ENCODE measurements around the gene TRIO. TPM values are rescaled to one million over a fixed set of nuclear protein-coding genes. Genes with fewer than 3 reads are reported as not detected.

TRIO gene
- polyA plus RNA-seq, 1 of the 3 experiments (the other 2 are of a cell fraction): 229 TPM

DNA sequence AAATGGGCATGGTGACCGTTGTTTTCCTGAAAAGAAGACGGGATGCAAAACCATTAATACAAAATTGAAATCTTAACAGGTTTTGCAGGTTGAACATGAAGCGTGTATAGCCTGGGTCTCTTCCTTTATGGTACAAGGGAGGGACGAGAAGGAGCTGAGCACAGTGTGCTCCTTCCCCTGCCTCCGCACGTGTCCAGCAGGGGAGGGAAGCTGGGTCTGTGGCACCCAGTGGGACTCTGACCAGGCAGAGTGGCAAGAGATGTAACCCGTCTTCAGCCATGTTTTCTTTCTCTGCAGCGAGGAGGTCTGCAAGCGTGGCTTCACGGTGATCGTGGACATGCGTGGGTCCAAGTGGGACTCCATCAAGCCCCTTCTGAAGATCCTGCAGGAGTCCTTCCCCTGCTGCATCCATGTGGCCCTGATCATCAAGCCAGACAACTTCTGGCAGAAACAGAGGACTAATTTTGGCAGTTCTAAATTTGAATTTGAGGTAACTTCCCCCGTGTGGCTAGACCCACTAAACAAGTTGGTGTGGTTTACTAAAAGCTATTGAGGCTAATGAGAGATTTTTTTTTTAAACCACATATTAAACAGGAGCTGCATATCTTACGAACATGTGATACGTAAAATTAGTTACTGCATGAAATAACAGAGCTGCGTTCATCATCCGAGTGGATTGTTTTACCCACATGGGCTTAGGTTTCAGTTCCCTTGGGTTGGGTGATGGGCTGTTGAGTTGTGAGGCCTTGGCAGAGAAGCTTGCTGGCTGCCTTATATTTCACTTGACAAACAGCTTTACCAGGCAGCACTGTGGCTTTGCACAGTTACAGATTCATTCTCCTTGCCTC, 143.7 kb downstream of the TRIO start:
- Histone ChIP-seq H3K9ac (no peak overlapping the region), H3F3A (replicated peaks; ENCODE audit: insufficient read depth) (peaks cover 4% of the 10 kb centered on the region), H2AFZ (ENCODE audit: low read depth) (no peak overlapping the region), H3K4me2 (no peak overlapping the region), H3K4me1 (ENCODE audit: control insufficient read depth in 1 of 2, insufficient read depth in 2 of 2, low read depth in 1 of 2, low read length in 1 of 2) (peaks cover 0 to 4% of the 10 kb centered on the region in 2 experiments; a peak in 2 of 4 replicates), H3K9me2 (no peaks in the 10 kb centered on the region), H3K9me3 (no peaks in the 10 kb centered on the region), H3K79me2 (ENCODE audit: insufficient read depth) (peaks cover 93% of the 10 kb centered on the region), H3K36me3 (replicated peaks in 1 of 2; ENCODE audit: control insufficient read depth in 1 of 2, insufficient read depth in 2 of 2, low read length in 1 of 2) (peaks cover 41 to 73% of the 10 kb centered on the region in 2 experiments), H3K4me3 (ENCODE audit: low read depth in 2 of 2, low read length in 1 of 2) (no peak overlapping the region), H4K20me1 (ENCODE audit: insufficient read depth) (peaks cover 48% of the 10 kb centered on the region), H3K27me3 (ENCODE audit: insufficient read depth) (no peaks in the 10 kb centered on the region), H3K27ac (ENCODE audit: low read depth in 2 of 2, low read length in 1 of 2) (no peak overlapping the region)
- 95% methylated on average over 15 of the region's 17 CpGs for WGBS (ENCODE audit: low lambda C conversion rate)
- TF ChIP-seq FOXM1 (IDR thresholded peaks at IDR 0.05; ENCODE audit: low read depth): no peak
- no peak for TF ChIP-seq RAD21 (IDR thresholded peaks at IDR 0.05; ENCODE audit: low read length)
- TF ChIP-seq FOSL2 (IDR thresholded peaks at IDR 0.05; ENCODE audit: borderline replicate concordance, low read depth): no peak
- no peak for TF ChIP-seq EP300 (IDR thresholded peaks at IDR 0.05; ENCODE audit: borderline replicate concordance in 1 of 2, low read depth in 1 of 2, low read length in 1 of 2)
- TF ChIP-seq CHD2 (IDR thresholded peaks at IDR 0.05; ENCODE audit: low read length, partially characterized antibody): no peak
- TF ChIP-seq, protein P1, sequence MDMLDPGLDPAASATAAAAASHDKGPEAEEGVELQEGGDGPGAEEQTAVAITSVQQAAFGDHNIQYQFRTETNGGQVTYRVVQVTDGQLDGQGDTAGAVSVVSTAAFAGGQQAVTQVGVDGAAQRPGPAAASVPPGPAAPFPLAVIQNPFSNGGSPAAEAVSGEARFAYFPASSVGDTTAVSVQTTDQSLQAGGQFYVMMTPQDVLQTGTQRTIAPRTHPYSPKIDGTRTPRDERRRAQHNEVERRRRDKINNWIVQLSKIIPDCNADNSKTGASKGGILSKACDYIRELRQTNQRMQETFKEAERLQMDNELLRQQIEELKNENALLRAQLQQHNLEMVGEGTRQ (IDR thresholded peaks at IDR 0.05; ENCODE audit: borderline replicate concordance, low read depth, low read length): no peak
- TF ChIP-seq, protein P2, sequence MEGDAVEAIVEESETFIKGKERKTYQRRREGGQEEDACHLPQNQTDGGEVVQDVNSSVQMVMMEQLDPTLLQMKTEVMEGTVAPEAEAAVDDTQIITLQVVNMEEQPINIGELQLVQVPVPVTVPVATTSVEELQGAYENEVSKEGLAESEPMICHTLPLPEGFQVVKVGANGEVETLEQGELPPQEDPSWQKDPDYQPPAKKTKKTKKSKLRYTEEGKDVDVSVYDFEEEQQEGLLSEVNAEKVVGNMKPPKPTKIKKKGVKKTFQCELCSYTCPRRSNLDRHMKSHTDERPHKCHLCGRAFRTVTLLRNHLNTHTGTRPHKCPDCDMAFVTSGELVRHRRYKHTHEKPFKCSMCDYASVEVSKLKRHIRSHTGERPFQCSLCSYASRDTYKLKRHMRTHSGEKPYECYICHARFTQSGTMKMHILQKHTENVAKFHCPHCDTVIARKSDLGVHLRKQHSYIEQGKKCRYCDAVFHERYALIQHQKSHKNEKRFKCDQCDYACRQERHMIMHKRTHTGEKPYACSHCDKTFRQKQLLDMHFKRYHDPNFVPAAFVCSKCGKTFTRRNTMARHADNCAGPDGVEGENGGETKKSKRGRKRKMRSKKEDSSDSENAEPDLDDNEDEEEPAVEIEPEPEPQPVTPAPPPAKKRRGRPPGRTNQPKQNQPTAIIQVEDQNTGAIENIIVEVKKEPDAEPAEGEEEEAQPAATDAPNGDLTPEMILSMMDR (IDR thresholded peaks at IDR 0.05): no peak
- TF ChIP-seq TCF12 (IDR thresholded peaks at IDR 0.05): no peak
- TF ChIP-seq SIN3A (IDR thresholded peaks at IDR 0.05; ENCODE audit: borderline replicate concordance, low read depth, low read length): no peak
- TF ChIP-seq, protein P3, sequence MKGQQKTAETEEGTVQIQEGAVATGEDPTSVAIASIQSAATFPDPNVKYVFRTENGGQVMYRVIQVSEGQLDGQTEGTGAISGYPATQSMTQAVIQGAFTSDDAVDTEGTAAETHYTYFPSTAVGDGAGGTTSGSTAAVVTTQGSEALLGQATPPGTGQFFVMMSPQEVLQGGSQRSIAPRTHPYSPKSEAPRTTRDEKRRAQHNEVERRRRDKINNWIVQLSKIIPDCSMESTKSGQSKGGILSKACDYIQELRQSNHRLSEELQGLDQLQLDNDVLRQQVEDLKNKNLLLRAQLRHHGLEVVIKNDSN (IDR thresholded peaks at IDR 0.05; ENCODE audit: borderline replicate concordance, low read depth): no peak
- TF ChIP-seq MXI1 (IDR thresholded peaks at IDR 0.05; ENCODE audit: low read depth, low read length): no peak
- TF ChIP-seq RXRA (IDR thresholded peaks at IDR 0.05; ENCODE audit: borderline replicate concordance, low read depth): no peak
- no peak for TF ChIP-seq GABPA (IDR thresholded peaks at IDR 0.05; ENCODE audit: low read depth)
- TF ChIP-seq GATA2 (CRISPR knock-in tag; IDR thresholded peaks at IDR 0.05): no peak
- TF ChIP-seq, protein P4, sequence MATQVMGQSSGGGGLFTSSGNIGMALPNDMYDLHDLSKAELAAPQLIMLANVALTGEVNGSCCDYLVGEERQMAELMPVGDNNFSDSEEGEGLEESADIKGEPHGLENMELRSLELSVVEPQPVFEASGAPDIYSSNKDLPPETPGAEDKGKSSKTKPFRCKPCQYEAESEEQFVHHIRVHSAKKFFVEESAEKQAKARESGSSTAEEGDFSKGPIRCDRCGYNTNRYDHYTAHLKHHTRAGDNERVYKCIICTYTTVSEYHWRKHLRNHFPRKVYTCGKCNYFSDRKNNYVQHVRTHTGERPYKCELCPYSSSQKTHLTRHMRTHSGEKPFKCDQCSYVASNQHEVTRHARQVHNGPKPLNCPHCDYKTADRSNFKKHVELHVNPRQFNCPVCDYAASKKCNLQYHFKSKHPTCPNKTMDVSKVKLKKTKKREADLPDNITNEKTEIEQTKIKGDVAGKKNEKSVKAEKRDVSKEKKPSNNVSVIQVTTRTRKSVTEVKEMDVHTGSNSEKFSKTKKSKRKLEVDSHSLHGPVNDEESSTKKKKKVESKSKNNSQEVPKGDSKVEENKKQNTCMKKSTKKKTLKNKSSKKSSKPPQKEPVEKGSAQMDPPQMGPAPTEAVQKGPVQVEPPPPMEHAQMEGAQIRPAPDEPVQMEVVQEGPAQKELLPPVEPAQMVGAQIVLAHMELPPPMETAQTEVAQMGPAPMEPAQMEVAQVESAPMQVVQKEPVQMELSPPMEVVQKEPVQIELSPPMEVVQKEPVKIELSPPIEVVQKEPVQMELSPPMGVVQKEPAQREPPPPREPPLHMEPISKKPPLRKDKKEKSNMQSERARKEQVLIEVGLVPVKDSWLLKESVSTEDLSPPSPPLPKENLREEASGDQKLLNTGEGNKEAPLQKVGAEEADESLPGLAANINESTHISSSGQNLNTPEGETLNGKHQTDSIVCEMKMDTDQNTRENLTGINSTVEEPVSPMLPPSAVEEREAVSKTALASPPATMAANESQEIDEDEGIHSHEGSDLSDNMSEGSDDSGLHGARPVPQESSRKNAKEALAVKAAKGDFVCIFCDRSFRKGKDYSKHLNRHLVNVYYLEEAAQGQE (IDR thresholded peaks at IDR 0.05; ENCODE audit: low read depth, low read length): no peak
- TF ChIP-seq, protein P5, sequence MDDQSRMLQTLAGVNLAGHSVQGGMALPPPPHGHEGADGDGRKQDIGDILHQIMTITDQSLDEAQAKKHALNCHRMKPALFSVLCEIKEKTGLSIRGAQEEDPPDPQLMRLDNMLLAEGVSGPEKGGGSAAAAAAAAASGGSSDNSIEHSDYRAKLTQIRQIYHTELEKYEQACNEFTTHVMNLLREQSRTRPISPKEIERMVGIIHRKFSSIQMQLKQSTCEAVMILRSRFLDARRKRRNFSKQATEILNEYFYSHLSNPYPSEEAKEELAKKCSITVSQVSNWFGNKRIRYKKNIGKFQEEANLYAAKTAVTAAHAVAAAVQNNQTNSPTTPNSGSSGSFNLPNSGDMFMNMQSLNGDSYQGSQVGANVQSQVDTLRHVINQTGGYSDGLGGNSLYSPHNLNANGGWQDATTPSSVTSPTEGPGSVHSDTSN (IDR thresholded peaks at IDR 0.05): no peak
- TF ChIP-seq TAF1 (IDR thresholded peaks at IDR 0.05; ENCODE audit: borderline replicate concordance, low read depth, low read length): no peak
- TF ChIP-seq, protein P6, sequence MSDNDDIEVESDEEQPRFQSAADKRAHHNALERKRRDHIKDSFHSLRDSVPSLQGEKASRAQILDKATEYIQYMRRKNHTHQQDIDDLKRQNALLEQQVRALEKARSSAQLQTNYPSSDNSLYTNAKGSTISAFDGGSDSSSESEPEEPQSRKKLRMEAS (IDR thresholded peaks at IDR 0.05; ENCODE audit: low read depth): no peak
- no peak for TF ChIP-seq POLR2AphosphoS5 (IDR thresholded peaks at IDR 0.05; ENCODE audit: low read depth, low read length)
- no peak for TF ChIP-seq EZH2phosphoT487 (IDR thresholded peaks at IDR 0.05; ENCODE audit: borderline replicate concordance, low read depth)
- ChIA-PET POLR2A (no interaction called here), CTCF (interaction anchor here (0.8 to 2.7 kb wide), 4 partner anchors 9 to 20 kb away, joined by 3 to 11 read pairs (median 4); no protein-coding TSS in a partner anchor)
- DNase-seq: no peak
